OCI-LY1 (cell line): ENCODE measurements around the gene TMEM131.
"Not testable (repeated sequence)": the region's sequence is repeated elsewhere in the genome, so short reads cannot be mapped to it uniquely, and the experiment has no call there.

Experiments used
- H2AFZ ChIP-seq: fragments of 200-600 bp; sonication (generic), shearing (Covaris generic); 2 replicates; pipeline ENCODE4 v1.6.0; 2014; ENCODE audit warnings: antibody characterized with exemption, mild to moderate bottlenecking, low read length
- H3F3A ChIP-seq: fragments of 200-600 bp; sonication (generic), shearing (Covaris generic); 2 replicates; pipeline ENCODE4 v1.6.0; 2014; ENCODE audit warnings: mild to moderate bottlenecking, antibody characterized with exemption, low read length, moderate library complexity; ENCODE audit not compliant: insufficient read depth
- H3K27ac ChIP-seq: fragments of 200-600 bp; sonication (generic); 2 replicates; pipeline ENCODE4 v1.5.1; 2014; ENCODE audit warnings: low read length, mixed run types, mild to moderate bottlenecking, low read depth; ENCODE audit not compliant: poor library complexity, severe bottlenecking
- H3K27me3 ChIP-seq: fragments of 200-600 bp; sonication (generic); 2 replicates; pipeline ENCODE4 v1.6.0; 2014; ENCODE audit warnings: antibody characterized with exemption, mild to moderate bottlenecking, low read length, moderate library complexity; ENCODE audit not compliant: insufficient read depth
- H3K36me3 ChIP-seq: fragments of 200-600 bp; sonication (generic); 2 replicates; pipeline ENCODE4 v1.6.1; 2014; ENCODE audit warnings: mild to moderate bottlenecking, antibody characterized with exemption, low read length, moderate library complexity, mixed read lengths; ENCODE audit not compliant: insufficient read depth
- H3K4me1 ChIP-seq: fragments of 200-600 bp; sonication (generic); 2 replicates; pipeline ENCODE4 v1.5.1; 2014; ENCODE audit warnings: mild to moderate bottlenecking, low read length, moderate library complexity; ENCODE audit not compliant: insufficient read depth, severe bottlenecking
- H3K4me2 ChIP-seq: fragments of 200-600 bp; sonication (generic), shearing (Covaris generic); 2 replicates; pipeline ENCODE4 v1.6.1; 2014; ENCODE audit warnings: low read length
- H3K4me3 ChIP-seq: fragments of 200-600 bp; sonication (generic); 2 replicates; pipeline ENCODE4 v1.5.1; 2014; ENCODE audit warnings: low read length, low read depth, mild to moderate bottlenecking, mixed read lengths; ENCODE audit not compliant: poor library complexity, severe bottlenecking
- H3K79me2 ChIP-seq: fragments of 200-600 bp; shearing (Covaris generic); 2 replicates; pipeline ENCODE4 v1.6.1; 2016; ENCODE audit warnings: mixed run types, low read length, mixed read lengths; ENCODE audit not compliant: insufficient read depth
- H3K9ac ChIP-seq: fragments of 200-600 bp; sonication (generic), shearing (Covaris generic); 2 replicates; pipeline ENCODE4 v1.6.1; 2014; ENCODE audit warnings: mild to moderate bottlenecking, low read length, mixed read lengths
- H3K9me2 ChIP-seq: fragments of 200-600 bp; sonication (generic), shearing (Covaris generic); 2 replicates; pipeline ENCODE4 v1.6.1; 2014; ENCODE audit warnings: low read depth, mild to moderate bottlenecking, low read length, mixed read lengths
- H3K9me3 ChIP-seq: fragments of 200-600 bp; shearing (Covaris generic); 2 replicates; pipeline ENCODE4 v1.6.1; 2014; ENCODE audit warnings: low read length, mixed read lengths
- H4K20me1 ChIP-seq: fragments of 200-600 bp; sonication (generic), shearing (Covaris generic); 2 replicates; pipeline ENCODE4 v1.6.0; 2016; ENCODE audit warnings: mild to moderate bottlenecking, low read length; ENCODE audit not compliant: insufficient read depth
- EZH2 ChIP-seq: fragments of 200-600 bp; sonication (generic), shearing (Covaris generic); IDR thresholded peaks from 2 replicates; pipeline ENCODE4 v1.8.0; 2017; ENCODE audit warnings: borderline replicate concordance, mixed run types, mild to moderate bottlenecking, antibody characterized with exemption, low read length, moderate library complexity, mixed read lengths
- TF ChIP-seq, protein P1 (sequence below): fragments of 200-600 bp; sonication (generic), shearing (Covaris generic); IDR thresholded peaks from 2 replicates; pipeline ENCODE4 v1.5.1; 2017; ENCODE audit warnings: mild to moderate bottlenecking, antibody characterized with exemption, low read length, moderate library complexity, mixed read lengths

Gene TMEM131

DNA sequence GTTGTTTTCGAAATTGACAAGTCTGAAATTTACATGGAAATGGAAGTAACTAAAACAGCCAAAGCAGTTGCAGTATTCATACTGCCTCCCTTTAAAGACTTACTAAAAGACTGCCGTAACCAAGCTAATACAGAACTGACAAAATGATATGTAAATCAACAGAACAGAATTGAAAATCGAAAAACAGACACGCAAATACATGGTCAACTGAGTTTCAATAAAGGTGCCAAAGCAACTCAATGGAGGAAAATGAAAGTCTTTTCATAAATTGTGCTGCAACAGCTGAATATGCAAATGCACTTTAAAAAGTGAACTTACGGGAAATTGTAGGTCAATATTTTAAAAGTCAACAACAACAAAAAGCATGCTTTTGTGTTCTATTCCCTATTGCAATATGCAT is 34.2 kb downstream of the TMEM131 start:
- peaks cover 11% of the 10 kb centered on the region; the same call in 1 of the 2 replicates for H3K9me3 ChIP-seq
- no peak overlapping the region for H3K4me2 ChIP-seq
- H3K36me3 ChIP-seq: no peaks in the 10 kb centered on the region
- peaks cover 2% of the 10 kb centered on the region; the same call in 1 of the 2 replicates for H4K20me1 ChIP-seq
- TF ChIP-seq, protein P1, sequence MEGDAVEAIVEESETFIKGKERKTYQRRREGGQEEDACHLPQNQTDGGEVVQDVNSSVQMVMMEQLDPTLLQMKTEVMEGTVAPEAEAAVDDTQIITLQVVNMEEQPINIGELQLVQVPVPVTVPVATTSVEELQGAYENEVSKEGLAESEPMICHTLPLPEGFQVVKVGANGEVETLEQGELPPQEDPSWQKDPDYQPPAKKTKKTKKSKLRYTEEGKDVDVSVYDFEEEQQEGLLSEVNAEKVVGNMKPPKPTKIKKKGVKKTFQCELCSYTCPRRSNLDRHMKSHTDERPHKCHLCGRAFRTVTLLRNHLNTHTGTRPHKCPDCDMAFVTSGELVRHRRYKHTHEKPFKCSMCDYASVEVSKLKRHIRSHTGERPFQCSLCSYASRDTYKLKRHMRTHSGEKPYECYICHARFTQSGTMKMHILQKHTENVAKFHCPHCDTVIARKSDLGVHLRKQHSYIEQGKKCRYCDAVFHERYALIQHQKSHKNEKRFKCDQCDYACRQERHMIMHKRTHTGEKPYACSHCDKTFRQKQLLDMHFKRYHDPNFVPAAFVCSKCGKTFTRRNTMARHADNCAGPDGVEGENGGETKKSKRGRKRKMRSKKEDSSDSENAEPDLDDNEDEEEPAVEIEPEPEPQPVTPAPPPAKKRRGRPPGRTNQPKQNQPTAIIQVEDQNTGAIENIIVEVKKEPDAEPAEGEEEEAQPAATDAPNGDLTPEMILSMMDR: no peak
- TF ChIP-seq EZH2: no peak
- no peaks in the 10 kb centered on the region for H3K9me2 ChIP-seq
- H3F3A ChIP-seq: peaks cover 5% of the 10 kb centered on the region; the same call in 1 of the 2 replicates
- H3K27me3 ChIP-seq: no peaks in the 10 kb centered on the region
- H3K79me2 ChIP-seq: peaks cover 30% of the 10 kb centered on the region; the same call in 1 of the 2 replicates
- H3K4me3 ChIP-seq: no peak overlapping the region
- no peak overlapping the region for H3K9ac ChIP-seq
- peaks cover 40% of the 10 kb centered on the region for H3K4me1 ChIP-seq
- H2AFZ ChIP-seq: no peak overlapping the region
- H3K27ac ChIP-seq: no peak overlapping the region

DNA sequence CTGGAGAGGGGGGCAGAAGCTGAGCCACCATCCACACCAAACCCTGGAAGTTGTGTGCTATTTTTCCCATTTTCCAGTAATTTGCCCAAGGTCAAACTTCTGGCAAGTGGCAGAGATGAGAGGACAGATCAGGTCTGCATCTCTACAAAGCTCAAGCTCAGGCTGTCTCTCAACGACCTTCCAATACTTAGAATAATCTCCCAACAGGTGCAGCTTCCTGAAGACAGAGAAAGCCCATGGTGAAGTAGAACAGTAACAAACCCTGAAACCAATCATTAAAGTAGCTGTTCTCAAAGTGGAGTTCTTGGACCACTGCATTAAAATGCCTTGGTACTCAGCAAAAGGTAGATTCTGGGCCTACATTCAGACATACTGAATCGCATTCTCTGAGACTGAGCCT is 37.6 kb downstream of the TMEM131 start:
- Histone ChIP-seq H3K36me3 (no peaks in the 10 kb centered on the region), H3K9ac (no peak overlapping the region), H3K27me3 (no peaks in the 10 kb centered on the region), H3F3A (peaks cover 5% of the 10 kb centered on the region; the same call in 1 of the 2 replicates), H3K27ac (peak overlapping the region; percentile 45), H3K4me1 (peaks cover 45% of the 10 kb centered on the region), H3K9me2 (no peaks in the 10 kb centered on the region), H3K9me3 (peaks cover 11% of the 10 kb centered on the region; the same call in 1 of the 2 replicates), H3K4me2 (peak overlapping the region; percentile 7; the same call in 1 of the 2 replicates), H2AFZ (no peak overlapping the region), H4K20me1 (peaks cover 2% of the 10 kb centered on the region; the same call in 1 of the 2 replicates), H3K4me3 (no peak overlapping the region), H3K79me2 (peaks cover 42% of the 10 kb centered on the region)
- no peak for TF ChIP-seq EZH2
- TF ChIP-seq, protein P1: no peak

DNA sequence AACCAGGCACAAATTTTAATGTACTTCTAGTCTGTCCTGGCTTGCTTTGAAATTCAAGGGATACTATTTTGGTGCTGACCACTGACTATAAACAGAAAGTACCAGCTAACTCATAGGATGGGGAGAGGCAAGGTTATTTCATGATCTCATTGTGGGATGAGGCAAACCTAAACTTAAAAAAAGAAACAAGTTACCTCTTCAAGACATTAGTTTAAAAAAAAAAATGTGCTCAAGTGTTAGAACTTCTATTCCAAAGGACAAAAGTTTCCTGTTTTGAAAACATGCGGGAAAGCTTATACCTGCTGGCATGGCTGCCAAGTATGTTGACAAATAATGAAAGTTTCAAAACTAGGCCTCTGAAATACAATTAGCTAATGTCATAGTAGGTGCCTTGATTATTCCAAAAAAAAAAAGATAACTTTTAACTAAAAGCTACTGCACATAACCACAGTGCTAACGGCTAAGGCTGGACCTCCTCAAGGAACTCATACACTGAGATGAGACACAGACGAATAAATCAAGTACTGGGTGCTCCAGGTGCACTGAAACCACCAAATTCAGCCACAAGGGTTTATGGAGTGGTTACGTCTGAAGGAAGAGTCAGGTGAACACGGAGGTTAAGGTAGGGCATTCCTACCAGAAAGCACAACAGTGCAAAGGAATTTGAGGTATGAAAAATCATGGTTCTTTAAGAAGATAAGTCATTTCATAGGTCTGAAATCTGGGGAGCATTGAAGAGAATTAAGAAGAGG is 38.1 kb downstream of the TMEM131 start:
- H3K4me1 ChIP-seq: peaks cover 50% of the 10 kb centered on the region
- no peak overlapping the region for H2AFZ ChIP-seq
- no peaks in the 10 kb centered on the region for H3K36me3 ChIP-seq
- H3K27me3 ChIP-seq: no peaks in the 10 kb centered on the region
- no peak overlapping the region for H3K9ac ChIP-seq
- no peak overlapping the region for H3K4me3 ChIP-seq
- H3K27ac ChIP-seq: peak overlapping the region; percentile 45
- peaks cover 5% of the 10 kb centered on the region; the same call in 1 of the 2 replicates for H3F3A ChIP-seq
- TF ChIP-seq EZH2: no peak
- TF ChIP-seq, protein P1: no peak
- no peaks in the 10 kb centered on the region for H3K9me2 ChIP-seq
- peak overlapping the region; percentile 7; the same call in 1 of the 2 replicates for H3K4me2 ChIP-seq
- H4K20me1 ChIP-seq: peaks cover 2% of the 10 kb centered on the region; the same call in 1 of the 2 replicates
- H3K79me2 ChIP-seq: peaks cover 47% of the 10 kb centered on the region
- H3K9me3 ChIP-seq: peaks cover 8% of the 10 kb centered on the region; the same call in 1 of the 2 replicates

- H3K9me2 ChIP-seq, H3K9me3 ChIP-seq, H2AFZ ChIP-seq, H3K9ac ChIP-seq, H3K4me3 ChIP-seq, H4K20me1 ChIP-seq, H3F3A ChIP-seq, H3K27ac ChIP-seq, H3K36me3 ChIP-seq, H3K27me3 ChIP-seq, H3K4me2 ChIP-seq: not testable (repeated sequence)
- Histone ChIP-seq H3K79me2 (peaks cover 46% of the 10 kb centered on the region), H3K4me1 (peaks cover 56% of the 10 kb centered on the region)
Measured at GRCh38 chr2:97956753-97957152, 39.0 kb downstream of the TMEM131 start.
